Effector CD4-positive, alpha-beta T cell (primary cell): ENCODE data around the gene IL16.

ENCODE experiments used
- DNase-seq: peaks from one replicate; pipeline ENCODE4 v3.0.0-alpha.2; 2020

IL16 gene

DNA sequence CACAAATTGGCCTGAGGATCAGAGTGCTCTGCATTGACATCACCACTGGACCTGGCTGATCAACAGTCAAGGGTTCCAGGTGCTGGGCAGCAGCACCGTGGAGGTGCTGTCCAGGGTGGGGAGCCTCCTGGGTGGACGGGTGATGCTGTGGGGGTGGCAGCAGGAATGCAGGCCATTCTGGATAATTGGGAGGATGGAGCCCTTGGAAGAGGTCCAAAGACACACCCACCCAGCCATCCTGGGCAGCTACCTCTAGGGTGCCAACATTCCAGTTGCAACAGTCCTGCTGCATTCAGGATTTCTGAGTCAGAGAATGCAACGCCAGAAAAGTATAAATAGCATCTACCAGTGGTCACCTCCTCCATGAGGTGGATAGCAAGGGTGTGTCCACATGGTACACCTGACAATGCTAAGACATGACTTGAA, 100.5 kb downstream of the IL16 start:
- DNase-seq = no peak

DNA sequence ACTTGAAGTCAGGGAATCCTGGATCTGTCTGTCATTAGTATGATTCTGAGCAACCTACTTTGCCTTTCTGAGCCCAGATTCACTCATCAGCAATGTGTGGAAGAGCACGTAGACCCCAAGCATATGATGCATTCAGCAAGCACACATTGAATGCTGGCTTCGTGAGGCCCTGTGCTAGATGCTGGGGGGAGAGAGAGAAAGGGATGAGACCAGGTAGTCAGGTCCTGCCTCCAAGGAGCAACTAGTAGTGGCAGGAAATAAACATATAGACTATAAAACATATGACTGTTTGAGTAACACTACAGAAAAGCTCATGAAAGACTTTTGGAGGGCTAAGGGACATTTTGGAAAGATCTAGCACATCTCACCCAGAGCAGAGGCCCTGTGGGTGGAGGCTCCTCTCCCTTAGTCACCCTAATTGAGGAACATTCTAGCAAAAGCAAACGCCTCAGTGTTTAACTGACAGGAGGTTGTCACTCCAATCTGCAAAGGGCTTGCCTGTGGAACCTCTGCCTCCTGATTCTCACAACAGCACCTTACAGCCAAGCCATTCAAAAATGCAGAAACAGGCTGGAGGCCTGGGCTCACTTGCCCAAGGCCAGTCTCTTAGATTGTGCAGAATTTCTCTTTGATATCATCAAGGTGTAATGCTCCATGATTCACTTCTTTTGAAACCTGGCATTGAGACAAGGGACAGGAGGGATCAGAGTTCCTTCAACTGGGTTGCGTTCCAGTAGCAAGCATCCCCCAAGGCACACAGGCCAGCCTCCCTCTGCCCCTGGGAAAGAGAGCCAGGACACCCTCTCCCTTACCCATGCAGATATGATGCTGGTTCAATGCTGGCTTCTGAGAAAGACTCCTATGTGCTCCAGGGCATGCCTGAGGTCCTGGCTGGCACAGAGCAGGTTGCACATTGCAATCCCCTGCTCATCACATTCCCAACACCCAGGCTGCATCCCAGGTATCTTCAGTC, 101.2 kb downstream of the IL16 start:
- DNase-seq = no peak

DNA sequence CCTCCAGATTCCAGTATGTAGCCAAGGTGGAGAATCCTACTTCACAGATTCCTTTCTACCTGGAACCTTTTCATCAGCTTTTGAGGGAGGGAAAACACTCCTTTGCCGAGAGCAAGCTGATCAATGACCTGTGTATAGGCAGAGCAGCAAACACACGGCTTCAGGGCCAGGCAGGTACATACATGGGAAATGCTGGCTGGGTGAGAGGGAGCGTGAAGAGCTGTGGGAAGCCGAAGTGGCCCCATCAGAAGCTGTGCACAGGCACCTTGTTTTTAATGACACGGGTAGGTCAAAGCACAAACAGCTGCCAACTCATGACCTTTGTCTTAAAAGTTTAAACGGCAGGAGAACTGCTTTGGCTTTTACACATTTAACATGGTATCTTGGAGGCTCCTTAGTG, 101.9 kb downstream of the IL16 start:
- no peak for DNase-seq

DNA sequence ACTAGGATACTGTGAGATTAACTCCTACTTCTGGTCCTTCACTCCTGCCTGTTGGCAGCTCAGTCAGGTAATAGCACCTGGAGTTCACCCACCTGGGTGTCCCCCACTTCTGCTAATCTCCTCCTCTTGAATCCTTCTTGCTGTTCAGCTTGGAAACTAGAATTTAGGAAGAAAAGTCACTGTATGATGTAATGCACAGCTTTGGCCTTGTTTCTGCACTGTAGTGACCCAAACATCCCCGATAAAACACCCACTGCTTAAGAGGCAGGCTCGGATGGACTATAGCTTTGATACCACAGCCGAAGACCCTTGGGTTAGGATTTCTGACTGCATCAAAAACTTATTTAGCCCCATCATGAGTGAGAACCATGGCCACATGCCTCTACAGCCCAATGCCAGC, 102.5 kb downstream of the IL16 start:
- no peak for DNase-seq

DNA sequence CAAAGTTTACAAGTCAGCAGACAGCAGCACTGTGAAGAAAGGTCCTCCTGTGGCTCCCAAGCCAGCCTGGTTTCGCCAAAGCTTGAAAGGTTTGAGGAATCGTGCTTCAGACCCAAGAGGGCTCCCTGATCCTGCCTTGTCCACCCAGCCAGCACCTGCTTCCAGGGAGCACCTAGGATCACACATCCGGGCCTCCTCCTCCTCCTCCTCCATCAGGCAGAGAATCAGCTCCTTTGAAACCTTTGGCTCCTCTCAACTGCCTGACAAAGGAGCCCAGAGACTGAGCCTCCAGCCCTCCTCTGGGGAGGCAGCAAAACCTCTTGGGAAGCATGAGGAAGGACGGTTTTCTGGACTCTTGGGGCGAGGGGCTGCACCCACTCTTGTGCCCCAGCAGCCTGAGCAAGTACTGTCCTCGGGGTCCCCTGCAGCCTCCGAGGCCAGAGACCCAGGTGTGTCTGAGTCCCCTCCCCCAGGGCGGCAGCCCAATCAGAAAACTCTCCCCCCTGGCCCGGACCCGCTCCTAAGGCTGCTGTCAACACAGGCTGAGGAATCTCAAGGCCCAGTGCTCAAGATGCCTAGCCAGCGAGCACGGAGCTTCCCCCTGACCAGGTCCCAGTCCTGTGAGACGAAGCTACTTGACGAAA, 103.1 kb downstream of the IL16 start:
- no peak for DNase-seq

DNA sequence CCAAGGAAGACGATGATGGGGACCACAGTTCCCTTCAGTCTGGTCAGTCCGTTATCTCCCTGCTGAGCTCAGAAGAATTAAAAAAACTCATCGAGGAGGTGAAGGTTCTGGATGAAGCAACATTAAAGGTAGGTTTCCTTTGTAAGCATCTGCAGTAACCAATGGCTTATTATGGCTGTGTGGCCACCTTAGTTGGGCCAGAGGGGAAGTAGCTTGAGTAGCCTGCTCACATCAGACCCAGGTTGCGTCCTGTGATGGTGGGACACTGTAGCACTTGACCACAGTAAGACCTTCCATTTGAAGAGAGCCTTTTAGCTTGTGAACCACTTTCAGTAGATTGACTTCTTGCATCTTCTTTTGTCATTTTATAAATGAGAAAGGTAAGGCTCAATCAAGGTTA, 104.7 kb downstream of the IL16 start:
- DNase-seq = no peak

DNA sequence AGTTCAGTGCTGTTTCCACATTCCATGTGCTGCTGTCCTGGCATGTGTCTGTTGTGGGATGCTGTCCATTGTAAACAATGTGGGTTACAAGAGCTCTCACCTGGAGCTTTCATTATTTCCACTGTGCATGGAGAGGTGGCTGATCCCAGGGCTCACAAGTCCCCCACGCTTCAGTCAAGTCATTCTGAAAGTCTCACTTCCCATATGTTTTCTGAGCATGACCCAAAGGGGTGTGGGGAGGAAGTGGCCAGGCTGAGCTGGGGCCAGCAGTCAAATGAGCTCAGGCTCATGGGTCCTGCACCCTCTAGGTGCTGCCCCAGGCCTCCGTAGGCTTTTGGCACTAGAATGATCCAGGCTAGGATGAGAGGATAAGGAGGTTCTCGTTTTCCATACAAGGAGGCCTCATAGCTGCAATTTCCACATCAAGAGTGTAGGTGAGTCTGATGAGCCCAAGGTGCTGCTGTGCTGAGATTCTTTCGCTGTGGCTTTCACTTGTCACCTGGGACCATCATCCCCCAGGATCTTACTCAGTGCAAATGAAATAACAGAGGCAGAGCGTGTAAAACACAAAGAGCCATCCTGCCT, 105.2 kb downstream of the IL16 start:
- no peak for DNase-seq

DNA sequence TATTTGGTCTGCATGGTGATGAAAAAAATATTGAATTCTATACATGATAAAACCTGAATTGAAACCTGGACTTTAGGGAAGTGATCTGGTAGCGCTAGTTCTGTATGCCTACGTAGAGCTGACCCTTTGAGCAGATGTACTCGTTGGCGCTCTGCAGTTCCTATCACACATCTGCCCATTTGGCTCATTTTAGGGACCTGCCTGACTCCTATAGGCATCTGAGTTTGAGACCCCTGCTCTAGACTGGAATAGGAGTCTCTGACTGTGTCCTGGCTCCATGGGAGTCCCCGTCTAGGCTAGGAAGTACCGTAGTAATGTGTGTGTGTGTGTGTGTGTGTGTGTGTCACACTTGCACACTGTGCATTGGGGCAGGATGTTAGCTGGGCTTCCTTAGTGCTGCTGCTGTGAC, 106.0 kb downstream of the IL16 start:
- DNase-seq = no peak

DNA sequence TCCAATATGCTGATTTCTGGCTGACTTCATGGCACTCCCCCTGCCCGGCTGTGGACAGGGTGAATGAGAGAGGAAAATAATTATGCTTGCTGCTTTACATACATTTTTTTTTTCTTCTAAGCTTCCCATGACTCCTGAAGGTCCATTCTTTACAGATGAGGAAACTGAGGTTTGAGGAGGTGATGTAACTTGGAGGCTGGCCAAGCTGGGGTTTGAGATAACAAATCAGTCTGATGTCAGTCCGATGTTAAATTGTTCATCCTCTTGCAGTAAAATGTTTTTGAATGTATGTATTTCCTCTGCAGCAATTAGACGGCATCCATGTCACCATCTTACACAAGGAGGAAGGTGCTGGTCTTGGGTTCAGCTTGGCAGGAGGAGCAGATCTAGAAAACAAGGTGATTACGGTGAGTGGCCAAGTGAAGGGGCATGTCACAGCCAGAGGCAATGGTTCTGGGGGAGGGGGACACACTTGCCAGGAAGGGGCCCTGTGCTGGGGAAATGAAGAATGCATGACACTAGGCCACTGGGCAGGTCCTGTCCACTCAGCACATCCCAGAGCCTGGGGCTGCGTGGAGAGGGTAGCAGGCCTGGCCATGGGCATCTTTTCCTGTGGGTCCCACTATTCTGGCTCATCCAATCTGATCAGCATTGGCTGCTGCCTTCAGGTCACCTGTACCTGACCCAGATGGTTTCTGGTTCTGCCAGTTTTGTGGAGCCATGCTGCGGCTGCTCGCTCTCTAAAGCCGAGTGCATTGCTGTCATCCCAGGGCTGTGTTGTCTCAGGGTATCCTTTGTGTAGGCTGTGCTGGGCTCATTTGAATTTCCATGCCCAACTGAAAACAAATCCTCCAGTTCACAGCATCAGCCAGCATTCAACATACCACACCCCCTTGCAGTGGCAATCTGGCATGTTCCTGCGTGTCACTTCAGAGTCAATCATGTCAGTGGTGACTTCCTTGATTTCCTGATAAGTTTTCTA, 106.9 kb downstream of the IL16 start:
- DNase-seq = peak; percentile 34

DNA sequence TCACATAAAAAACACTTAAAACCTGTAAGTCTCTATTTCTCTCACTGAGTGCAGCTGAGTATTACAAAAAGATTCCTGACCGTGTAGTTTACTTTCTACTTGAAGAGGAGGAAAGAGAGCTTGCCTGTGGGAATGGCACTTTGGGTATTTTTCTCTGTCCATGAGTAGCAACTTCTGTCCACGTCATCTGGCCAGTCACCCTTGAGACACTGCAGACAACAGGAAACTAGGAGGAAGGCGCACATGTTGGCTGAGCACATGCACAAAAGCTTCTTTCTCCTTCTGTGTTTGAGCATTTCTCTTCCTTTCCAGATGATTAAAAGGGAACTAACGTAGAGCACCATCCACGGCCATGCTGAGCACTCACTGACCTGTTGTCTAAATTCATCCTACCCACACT, 107.5 kb downstream of the IL16 start:
- no peak for DNase-seq

DNA sequence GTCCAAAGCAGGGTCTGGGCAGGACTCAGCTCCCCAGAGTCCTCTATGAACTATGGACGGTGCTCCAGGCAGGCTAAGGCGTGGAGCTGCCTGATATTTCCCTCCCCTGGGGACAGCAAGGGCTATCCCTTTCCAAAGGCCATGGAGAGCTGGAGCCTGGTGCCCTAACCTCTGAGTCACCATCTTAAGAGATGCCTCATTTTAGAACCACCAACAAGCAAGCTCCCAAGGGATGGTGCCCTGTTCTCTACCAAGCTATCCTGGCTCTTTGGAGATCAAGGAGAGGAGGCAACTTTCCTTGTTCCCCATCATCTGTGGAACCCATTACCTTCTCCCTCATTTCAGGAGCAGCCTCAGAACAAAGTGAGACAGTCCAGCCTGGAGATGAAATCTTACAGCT, 111.6 kb downstream of the IL16 start:
- no peak for DNase-seq

DNA sequence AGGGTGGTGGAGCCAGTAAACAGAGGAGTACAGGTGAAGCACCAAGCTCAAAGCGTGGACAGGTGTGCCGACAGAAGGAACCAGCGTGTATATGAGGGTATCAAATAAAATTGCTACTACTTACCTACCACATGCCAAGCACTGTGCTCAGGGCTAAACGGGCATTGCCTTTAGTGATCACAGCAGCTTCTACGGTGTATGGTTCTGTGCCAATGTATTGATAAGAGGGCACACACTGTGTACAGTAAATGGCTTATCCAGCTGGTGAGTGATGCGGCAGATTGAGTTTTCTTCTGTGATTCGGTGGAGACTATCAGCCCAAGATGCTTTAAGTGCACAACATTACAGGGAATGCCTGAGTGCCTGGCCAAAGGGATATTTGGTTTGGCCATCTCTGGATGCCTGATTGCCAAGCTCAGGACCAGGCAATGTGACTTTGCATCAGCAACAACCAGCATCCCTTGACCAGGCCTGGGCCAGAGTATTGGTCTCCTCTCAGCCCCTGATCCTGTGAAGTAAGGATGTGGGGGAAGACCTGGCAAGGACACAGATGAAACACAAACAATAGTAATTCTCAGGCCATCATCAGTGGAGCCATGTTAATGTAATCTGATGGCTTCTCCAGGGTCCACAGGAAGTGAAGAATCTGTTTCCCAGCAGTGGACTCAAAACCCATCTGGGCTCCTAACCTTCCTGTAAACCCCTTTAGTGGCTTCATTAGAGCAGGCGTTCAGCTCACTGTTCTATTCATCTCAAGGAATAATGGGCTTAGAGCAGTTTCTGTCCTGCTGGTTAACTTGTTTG, 113.2 kb downstream of the IL16 start:
- no peak for DNase-seq

DNA sequence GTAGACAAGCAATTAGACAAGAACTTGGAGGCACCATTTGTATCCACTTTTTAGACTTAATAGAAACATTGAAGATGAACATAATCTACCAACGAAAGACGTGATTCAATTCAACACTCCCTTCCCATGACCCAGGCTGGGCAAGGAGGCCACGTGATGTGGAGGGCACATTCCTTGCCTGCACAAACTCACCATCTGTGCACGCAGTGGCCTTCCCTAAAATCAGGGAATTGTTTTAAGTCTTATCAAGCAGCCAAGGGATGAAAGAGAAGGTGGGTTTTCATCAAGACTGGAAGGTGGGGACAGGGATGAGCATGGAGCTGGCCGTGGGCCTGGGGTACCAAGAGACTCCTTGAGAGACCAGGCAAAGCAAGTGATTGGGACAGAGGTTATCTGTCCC, 113.8 kb downstream of the IL16 start:
- no peak for DNase-seq

DNA sequence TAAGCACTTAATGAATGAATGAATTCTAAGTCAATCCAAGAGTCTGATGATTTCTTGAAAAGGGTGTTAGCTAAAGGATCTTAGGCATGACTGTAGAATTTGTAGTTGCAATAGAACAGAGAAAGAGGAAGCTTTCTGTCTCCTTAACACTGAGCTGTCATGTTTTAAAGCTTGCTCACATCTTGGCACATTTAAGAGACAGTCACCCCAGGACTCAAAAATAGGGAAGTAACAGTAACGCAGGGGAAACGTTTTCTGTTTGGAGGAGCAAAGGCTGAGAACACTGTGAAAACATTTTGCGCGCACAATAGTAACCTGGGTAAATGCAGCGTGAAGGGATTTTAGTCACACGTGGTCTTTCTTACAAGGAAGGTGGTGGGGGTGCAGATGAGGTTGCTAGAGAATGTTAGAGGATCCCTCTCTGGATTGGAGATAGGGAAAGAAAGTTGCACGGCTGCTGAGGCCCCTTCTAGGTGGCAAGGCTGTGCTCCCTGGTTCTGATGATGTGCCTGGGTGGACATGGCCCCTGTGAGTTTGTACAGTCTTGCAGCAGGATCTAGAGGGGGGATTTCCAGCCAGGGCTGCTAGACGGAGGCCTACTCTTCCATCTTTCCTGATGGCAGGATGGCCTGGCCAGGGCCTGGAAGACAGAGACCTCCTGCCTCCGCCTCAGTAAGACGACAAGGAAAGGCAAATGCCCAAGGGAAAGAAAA, 115.2 kb downstream of the IL16 start:
- DNase-seq = no peak

DNA sequence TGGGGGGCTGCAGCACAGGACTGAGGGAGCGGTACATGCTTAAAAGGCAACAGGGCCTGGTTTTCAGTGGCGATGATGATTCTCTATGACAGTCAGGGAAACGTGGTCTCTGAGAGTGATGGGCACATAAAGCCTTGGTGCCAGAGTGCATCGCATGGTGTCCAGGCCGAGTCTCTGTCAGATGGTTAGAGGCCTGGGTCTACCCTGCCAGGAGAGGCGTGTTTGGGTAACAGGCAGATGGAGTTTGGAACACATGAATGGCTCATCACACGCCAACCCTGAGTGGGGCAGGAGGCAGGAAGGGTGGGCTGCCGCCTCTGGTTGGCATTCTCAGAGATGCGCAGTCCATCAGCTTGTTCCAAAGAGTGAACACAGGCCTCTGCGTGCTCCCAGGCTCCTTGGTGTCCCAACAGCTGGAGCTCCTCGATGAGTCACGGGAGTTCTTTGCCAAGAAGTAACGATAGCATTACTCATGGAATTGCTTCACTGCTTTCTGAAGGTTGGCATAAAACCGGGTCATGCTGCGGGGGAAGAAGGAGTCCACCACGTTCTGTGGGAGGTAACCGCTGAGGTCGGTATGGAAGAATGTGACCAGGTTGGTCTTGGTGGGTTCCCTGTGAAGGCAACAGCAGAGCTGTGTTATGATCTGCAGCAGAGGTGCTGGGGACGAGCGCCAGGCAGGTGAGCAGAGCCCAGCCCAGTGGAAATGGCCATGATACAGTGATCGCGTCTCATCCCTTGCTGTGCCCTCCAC, 116.3 kb downstream of the IL16 start:
- DNase-seq = no peak

DNA sequence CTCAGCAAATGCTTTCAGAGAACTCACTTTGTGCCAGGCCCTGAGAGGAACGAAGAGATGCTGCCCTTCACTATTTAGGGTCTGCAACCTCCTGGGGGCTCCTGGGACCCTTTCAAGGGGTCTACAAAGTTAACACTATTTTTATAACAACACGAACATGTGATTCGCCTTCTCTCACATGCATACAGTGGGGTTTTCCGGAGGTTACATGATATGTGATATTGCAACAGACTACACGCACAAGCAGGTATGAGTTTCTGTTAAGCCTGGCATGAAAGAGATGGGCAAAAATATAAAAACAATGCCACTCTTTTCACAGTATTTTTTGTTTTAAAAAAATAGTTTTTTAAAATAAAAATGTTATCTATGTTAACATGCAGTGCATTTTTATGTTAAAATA, 117.0 kb downstream of the IL16 start:
- DNase-seq = no peak

DNA sequence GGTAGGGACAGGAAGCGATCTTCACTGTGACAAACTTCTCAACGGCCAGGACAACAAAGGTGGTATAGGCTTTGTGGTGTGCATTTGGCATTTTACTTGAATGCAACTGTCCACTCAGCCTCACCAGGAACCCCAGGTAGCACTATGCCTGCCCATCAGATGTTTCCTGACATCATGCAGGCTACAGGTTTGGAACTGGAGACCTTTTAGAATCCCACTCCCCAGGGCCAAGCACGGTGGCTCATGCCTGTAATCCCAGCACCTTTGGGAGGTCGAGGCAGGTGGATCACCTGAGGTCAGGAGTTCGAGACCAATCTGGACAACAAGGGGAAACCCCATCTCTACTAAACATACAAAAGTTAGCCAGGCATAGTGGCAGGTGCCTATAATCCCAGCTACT, 117.7 kb downstream of the IL16 start:
- DNase-seq = no peak

DNA sequence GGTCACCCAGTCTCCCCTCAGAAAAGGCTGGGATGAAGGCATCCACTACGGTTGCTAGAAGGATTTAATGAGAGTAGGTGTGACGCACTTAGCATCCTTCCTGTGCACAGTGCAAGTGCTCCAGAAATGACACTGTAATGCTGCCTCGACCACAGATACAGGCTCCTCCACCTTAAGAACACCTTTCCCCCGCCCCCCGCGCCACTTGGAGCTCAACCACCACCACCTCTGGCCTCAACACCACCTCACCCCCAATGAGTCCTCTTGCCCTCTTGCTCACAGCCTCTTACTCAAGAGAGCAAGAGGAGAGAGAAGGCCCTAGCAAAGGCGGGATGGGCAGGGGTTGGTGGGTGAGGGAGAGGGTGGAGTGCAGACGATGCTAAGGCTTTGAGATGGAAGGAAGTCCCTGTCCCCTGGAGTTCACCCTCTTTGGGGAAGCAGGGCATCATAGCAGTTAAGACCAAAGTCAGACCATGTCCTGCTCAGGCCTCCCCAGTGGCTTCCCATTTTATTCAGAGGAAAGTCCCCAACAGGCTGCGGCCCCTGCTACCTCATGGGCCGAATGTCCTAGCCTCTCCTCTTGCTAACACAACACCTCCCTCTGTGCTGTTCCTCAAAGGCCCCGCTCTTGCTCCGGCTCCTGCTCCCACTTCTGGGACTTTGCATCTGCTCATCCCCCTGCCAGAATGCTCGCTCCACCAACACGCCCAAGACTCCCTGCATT, 118.9 kb downstream of the IL16 start:
- DNase-seq = no peak

DNA sequence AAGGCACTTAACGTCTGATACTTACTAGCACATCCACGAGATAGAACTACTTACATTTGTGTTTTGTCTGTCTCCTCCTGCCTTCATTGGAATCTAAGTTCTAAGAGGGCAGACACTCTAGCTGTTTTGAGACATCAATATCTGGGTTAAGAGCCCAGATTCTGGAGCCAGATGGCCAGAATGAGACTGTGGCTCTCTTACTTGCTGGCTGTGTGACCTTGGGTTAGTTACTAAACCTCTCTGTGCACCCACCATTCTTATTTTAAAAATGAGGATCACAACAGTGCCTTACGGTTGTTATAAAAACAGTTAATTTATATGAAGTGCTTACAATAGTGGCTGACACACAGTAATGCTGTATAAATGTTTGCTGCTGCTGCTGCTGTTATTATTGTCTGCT, 119.6 kb downstream of the IL16 start:
- DNase-seq = no peak

DNA sequence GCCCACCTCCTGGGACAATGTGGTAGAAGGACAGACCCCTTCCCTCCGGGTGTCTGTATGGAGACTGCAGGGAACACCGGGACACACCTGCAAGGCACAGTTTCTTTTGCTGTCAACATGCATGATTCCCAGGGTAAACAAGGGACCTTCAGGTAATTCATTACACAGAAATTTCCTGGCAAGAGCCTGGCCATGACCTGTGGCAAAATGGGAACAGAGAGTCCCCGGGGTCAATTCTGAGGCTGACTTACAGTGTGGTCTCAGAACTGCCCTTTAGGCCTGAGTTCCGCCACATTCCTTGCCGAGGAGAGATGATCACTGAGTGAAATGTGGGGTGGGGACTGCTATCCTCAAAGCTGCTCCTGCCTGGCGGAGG, 121.0 kb downstream of the IL16 start:
- DNase-seq = no peak
